ENCODE measurements around the gene CHD3. TPM values are rescaled to one million over a fixed set of nuclear protein-coding genes. Genes with fewer than 3 reads are reported as not detected.

The CHD3 gene
- total and polyA plus RNA-seq, 2 of the 13 experiments (the other 11 are each of a cell fraction or from before 2014, with no cell fraction given) = 2.7 to 3.7 TPM

DNA sequence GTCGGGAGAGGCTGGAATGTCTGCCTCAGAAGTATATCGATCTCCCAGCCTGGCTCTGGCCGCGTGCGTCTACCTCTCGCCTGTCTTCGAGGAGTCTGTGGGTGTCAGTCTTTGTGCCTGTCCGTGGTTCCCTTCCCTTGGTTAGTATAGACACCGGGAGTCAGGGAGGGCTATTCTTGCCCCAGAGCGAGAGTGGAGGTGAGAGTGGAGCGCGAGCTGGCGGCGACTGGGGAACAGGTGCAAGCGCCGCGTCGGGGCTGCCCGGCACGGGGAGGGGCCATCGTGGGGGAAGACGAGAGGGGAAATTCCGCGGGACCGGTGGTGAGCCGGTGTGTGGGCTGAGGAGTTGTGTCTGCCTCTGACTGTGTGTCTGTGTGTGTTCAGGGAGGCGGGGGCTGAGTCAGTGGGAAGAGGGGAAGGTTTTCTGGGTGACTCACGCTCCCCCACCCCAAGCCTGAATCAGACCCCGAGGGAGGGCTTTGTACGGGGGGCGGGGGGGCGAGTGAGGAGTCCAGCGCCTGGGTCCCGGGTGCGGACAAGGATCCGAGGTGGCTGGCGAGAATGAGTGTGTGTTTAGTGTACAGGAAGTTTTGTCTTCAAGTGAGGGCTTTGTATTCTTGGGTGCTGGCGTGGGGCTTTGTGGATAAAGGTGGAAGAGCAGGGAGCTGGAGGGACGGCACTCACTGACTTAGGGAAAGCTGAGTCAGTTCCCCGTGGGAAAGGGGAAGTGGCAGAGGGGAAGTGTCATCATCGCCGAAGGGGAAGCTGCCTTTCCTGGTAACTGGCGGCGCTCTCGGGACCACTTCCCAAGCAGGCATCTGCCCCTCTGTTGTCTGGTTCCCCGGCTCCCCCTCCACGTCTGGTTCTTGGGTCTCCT, 46.0 kb upstream of the CHD3 start (continued):
- TF ChIP-seq ZNF782 (CRISPR knock-in tag; IDR thresholded peaks at IDR 0.05; ENCODE audit: borderline replicate concordance) = no peak
- TF ChIP-seq FOSL2 (CRISPR knock-in tag; IDR thresholded peaks at IDR 0.05) = peak; percentile 80
- TF ChIP-seq RAD21 (CRISPR knock-in tag; IDR thresholded peaks at IDR 0.05) = no peak
- no peak for TF ChIP-seq ZBTB42 (CRISPR knock-in tag; IDR thresholded peaks at IDR 0.05)
- TF ChIP-seq, protein P1, sequence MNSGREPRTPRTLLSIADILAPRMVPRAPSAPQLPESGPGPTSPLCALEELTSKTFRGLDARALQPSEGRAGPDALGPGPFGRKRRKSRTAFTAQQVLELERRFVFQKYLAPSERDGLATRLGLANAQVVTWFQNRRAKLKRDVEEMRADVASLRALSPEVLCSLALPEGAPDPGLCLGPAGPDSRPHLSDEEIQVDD (CRISPR knock-in tag; IDR thresholded peaks at IDR 0.05; ENCODE audit: borderline replicate concordance) = no peak
- no peak for TF ChIP-seq GFI1 (CRISPR knock-in tag; IDR thresholded peaks at IDR 0.05; ENCODE audit: borderline replicate concordance)
- no peak for TF ChIP-seq NPAS2 (CRISPR knock-in tag; IDR thresholded peaks at IDR 0.05; ENCODE audit: borderline replicate concordance)
- TF ChIP-seq TCF12 (IDR thresholded peaks at IDR 0.05) = no peak
- no peak for TF ChIP-seq TCF12 (CRISPR knock-in tag; IDR thresholded peaks at IDR 0.05)
- TF ChIP-seq, protein P2, sequence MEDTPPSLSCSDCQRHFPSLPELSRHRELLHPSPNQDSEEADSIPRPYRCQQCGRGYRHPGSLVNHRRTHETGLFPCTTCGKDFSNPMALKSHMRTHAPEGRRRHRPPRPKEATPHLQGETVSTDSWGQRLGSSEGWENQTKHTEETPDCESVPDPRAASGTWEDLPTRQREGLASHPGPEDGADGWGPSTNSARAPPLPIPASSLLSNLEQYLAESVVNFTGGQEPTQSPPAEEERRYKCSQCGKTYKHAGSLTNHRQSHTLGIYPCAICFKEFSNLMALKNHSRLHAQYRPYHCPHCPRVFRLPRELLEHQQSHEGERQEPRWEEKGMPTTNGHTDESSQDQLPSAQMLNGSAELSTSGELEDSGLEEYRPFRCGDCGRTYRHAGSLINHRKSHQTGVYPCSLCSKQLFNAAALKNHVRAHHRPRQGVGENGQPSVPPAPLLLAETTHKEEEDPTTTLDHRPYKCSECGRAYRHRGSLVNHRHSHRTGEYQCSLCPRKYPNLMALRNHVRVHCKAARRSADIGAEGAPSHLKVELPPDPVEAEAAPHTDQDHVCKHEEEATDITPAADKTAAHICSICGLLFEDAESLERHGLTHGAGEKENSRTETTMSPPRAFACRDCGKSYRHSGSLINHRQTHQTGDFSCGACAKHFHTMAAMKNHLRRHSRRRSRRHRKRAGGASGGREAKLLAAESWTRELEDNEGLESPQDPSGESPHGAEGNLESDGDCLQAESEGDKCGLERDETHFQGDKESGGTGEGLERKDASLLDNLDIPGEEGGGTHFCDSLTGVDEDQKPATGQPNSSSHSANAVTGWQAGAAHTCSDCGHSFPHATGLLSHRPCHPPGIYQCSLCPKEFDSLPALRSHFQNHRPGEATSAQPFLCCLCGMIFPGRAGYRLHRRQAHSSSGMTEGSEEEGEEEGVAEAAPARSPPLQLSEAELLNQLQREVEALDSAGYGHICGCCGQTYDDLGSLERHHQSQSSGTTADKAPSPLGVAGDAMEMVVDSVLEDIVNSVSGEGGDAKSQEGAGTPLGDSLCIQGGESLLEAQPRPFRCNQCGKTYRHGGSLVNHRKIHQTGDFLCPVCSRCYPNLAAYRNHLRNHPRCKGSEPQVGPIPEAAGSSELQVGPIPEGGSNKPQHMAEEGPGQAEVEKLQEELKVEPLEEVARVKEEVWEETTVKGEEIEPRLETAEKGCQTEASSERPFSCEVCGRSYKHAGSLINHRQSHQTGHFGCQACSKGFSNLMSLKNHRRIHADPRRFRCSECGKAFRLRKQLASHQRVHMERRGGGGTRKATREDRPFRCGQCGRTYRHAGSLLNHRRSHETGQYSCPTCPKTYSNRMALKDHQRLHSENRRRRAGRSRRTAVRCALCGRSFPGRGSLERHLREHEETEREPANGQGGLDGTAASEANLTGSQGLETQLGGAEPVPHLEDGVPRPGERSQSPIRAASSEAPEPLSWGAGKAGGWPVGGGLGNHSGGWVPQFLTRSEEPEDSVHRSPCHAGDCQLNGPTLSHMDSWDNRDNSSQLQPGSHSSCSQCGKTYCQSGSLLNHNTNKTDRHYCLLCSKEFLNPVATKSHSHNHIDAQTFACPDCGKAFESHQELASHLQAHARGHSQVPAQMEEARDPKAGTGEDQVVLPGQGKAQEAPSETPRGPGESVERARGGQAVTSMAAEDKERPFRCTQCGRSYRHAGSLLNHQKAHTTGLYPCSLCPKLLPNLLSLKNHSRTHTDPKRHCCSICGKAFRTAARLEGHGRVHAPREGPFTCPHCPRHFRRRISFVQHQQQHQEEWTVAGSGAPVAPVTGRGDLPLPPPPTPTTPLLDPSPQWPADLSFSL (CRISPR knock-in tag; IDR thresholded peaks at IDR 0.05) = peak; percentile 66
- TF ChIP-seq SRSF4 (IDR thresholded peaks at IDR 0.05; ENCODE audit: low read depth, low read length, poor library complexity, severe bottlenecking) = no peak
- 0 out of 2 replicates have a peak, but pooled peaks have one; percentile 6 for TF ChIP-seq ZNF878 (CRISPR knock-in tag; IDR thresholded peaks at IDR 0.05)
- TF ChIP-seq ISL2 (CRISPR knock-in tag; IDR thresholded peaks at IDR 0.05) = no peak
- TF ChIP-seq DR1 (CRISPR knock-in tag; IDR thresholded peaks at IDR 0.05) = peak; percentile 25; the same call in 1 of the 2 replicates
- no peak for TF ChIP-seq ZNF282 (IDR thresholded peaks at IDR 0.05; ENCODE audit: partially characterized antibody)
- no peak for TF ChIP-seq REPIN1 (CRISPR knock-in tag; IDR thresholded peaks at IDR 0.05; ENCODE audit: borderline replicate concordance, low read depth)
- peak; percentile 76 for TF ChIP-seq TEAD3 (CRISPR knock-in tag; optimal IDR thresholded peaks at IDR 0.05; ENCODE audit: borderline replicate concordance)
- no peak for TF ChIP-seq MEIS2 (CRISPR knock-in tag; IDR thresholded peaks at IDR 0.05)
- TF ChIP-seq GABPA (IDR thresholded peaks at IDR 0.05; ENCODE audit: low read depth, low read length) = peak; percentile 20; the same call in 1 of the 2 replicates
- TF ChIP-seq GABPA (CRISPR knock-in tag; IDR thresholded peaks at IDR 0.05; ENCODE audit: low read depth) = peak; percentile 50
- TF ChIP-seq KLF6 (CRISPR knock-in tag; IDR thresholded peaks at IDR 0.05) = no peak
- TF ChIP-seq, protein P3, sequence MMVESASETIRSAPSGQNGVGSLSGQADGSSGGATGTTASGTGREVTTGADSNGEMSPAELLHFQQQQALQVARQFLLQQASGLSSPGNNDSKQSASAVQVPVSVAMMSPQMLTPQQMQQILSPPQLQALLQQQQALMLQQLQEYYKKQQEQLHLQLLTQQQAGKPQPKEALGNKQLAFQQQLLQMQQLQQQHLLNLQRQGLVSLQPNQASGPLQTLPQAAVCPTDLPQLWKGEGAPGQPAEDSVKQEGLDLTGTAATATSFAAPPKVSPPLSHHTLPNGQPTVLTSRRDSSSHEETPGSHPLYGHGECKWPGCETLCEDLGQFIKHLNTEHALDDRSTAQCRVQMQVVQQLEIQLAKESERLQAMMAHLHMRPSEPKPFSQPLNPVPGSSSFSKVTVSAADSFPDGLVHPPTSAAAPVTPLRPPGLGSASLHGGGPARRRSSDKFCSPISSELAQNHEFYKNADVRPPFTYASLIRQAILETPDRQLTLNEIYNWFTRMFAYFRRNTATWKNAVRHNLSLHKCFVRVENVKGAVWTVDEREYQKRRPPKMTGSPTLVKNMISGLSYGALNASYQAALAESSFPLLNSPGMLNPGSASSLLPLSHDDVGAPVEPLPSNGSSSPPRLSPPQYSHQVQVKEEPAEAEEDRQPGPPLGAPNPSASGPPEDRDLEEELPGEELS (CRISPR knock-in tag; IDR thresholded peaks at IDR 0.05) = no peak
